Measurements from ENCODE around the gene KRT7.
"Not testable (repeated sequence)": the region's sequence is repeated elsewhere in the genome, so short reads cannot be mapped to it uniquely, and the experiment has no call there.

Gene KRT7

GRCh38 chr12:52250048-52250990 is 17.3 kb downstream of the KRT7 start:
- peak; percentile 38 for TF ChIP-seq CTCF (IDR thresholded peaks at IDR 0.05; ENCODE audit: low read depth, low read length)
- H3K27me3 ChIP-seq (ENCODE audit: insufficient read depth, low read depth, severe bottlenecking): peaks cover 8% of the 10 kb centered on the region
- no peak overlapping the region for H3K4me3 ChIP-seq (ENCODE audit: low read depth, low read length)
- no peaks in the 10 kb centered on the region for H3K9me3 ChIP-seq (ENCODE audit: severe bottlenecking)
- no peaks in the 10 kb centered on the region for H3K36me3 ChIP-seq
- no peak overlapping the region for H3K27ac ChIP-seq
- DNase-seq: no peak

- H3K27ac ChIP-seq: no peak overlapping the region
- H3K9me3 ChIP-seq (ENCODE audit: severe bottlenecking): no peaks in the 10 kb centered on the region
- TF ChIP-seq CTCF (IDR thresholded peaks at IDR 0.05; ENCODE audit: low read depth, low read length): no peak
- no peak overlapping the region for H3K4me3 ChIP-seq (ENCODE audit: low read depth, low read length)
- DNase-seq: no peak
- H3K36me3 ChIP-seq: no peaks in the 10 kb centered on the region
- peaks cover 18% of the 10 kb centered on the region for H3K27me3 ChIP-seq (ENCODE audit: insufficient read depth, low read depth, severe bottlenecking)
These were observed 18.5 kb downstream of the KRT7 start for GRCh38 chr12:52251367-52252051.

GRCh38 chr12:52252175-52252615 is 19.2 kb downstream of the KRT7 start:
- not testable (repeated sequence) for H3K36me3 ChIP-seq; H3K4me3 ChIP-seq (ENCODE audit: low read depth, low read length); H3K27ac ChIP-seq; H3K9me3 ChIP-seq (ENCODE audit: severe bottlenecking)
- peak; percentile 66 for TF ChIP-seq CTCF (IDR thresholded peaks at IDR 0.05; ENCODE audit: low read depth, low read length)
- DNase-seq: peak; percentile 33
- peaks cover 25% of the 10 kb centered on the region for H3K27me3 ChIP-seq (ENCODE audit: insufficient read depth, low read depth, severe bottlenecking)

GRCh38 chr12:52252728-52253343 is 19.8 kb downstream of the KRT7 start:
- Histone ChIP-seq H3K9me3 (ENCODE audit: severe bottlenecking) (no peaks in the 10 kb centered on the region), H3K36me3 (no peaks in the 10 kb centered on the region), H3K27me3 (ENCODE audit: insufficient read depth, low read depth, severe bottlenecking) (peaks cover 31% of the 10 kb centered on the region), H3K4me3 (ENCODE audit: low read depth, low read length) (no peak overlapping the region), H3K27ac (no peak overlapping the region)
- DNase-seq: no peak
- no peak for TF ChIP-seq CTCF (IDR thresholded peaks at IDR 0.05; ENCODE audit: low read depth, low read length)

GRCh38 chr12:52253391-52254179 is 20.5 kb downstream of the KRT7 start:
- Histone ChIP-seq H3K36me3 (no peaks in the 10 kb centered on the region), H3K27me3 (ENCODE audit: insufficient read depth, low read depth, severe bottlenecking) (peaks cover 39% of the 10 kb centered on the region), H3K9me3 (ENCODE audit: severe bottlenecking) (no peaks in the 10 kb centered on the region), H3K27ac (no peak overlapping the region), H3K4me3 (ENCODE audit: low read depth, low read length) (no peak overlapping the region)
- TF ChIP-seq CTCF (IDR thresholded peaks at IDR 0.05; ENCODE audit: low read depth, low read length): no peak
- no peak for DNase-seq
